Effector CD4-positive, alpha-beta T cell (primary cell): ENCODE data around the gene ALDH3B1.
A peak's percentile ranks its signal among the peaks of the same experiment; 100 is the strongest.

Experiments used
- DNase-seq: peaks from one replicate; pipeline ENCODE4 v3.0.0-alpha.2; 2020

Gene ALDH3B1

DNA sequence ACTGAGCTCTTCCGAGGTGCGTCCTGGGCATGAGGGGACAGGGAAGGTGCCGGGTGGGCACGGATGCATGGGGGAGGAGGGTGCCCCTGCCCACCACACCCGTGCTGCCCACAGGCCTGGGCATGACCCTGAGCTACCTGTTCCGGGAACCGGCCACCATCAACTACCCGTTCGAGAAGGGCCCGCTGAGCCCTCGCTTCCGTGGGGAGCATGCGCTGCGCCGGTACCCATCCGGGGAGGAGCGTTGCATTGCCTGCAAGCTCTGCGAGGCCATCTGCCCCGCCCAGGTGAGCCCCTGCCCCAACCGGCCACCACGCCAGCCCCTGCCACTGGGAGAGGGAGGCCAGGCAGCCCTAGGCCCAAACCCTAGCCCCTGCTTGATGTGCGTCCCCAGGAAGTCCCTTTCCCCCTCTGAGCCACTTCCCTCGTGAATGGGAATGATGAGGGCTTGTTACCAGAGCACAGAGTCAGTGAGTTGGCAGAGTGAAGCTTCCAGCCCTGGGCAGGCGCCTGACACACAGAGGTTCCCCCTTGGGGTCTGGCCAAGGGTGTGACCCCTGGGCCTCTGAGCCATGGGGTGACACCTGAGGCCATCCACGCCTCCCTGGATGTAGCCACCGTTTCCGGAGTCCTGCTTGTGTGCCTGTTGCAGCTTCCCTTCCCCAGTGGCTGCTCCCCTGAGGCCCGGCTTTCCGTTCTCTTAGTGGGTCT lies 23.0 kb downstream of the ALDH3B1 start:
- no peak for DNase-seq

DNA sequence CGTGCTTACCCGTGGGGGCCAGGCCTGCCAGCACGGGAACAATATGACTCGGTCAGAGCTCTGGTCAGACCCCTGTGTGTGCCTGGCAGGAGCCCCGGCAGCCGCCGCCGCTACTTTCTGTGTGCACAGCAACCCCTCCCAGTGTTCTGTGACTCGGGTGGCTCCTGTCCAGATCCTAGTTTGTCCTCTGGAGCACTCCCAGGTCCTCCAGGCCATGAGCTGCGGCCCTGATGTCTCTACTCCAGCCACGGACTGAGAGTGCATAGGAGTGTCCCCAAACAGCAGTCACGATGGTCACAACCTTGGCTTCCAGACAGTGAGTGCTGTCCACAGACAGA lies 23.6 kb downstream of the ALDH3B1 start:
- no peak for DNase-seq

DNA sequence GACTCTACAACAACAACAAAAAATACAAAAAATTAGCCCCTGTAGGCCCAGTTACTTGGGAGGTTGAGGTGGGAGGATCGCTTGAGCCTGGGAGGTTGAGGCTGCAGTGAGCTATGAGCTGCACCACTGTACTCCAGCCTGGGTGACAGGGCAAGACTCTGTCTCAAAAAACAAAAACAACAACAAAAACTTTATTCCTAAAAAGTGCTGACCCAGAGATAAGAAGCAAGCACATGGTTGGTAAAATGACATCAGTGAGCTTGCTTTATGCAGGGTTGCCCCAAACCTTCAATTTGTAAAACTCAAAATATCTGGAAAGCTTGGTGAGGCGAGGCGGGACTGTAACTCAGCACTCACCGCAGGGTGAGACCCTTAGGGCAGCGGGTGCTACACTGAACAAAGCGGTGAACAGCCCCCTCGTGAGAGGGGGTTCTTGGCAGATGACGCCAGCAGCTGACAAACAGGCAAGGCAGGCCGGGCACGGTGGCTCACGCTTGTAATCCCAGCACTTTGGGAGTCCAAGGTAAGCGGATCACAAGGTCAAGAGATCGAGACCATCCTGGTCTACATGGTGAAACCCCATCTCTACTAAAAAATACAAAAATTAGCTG lies 25.2 kb downstream of the ALDH3B1 start:
- DNase-seq = no peak

DNA sequence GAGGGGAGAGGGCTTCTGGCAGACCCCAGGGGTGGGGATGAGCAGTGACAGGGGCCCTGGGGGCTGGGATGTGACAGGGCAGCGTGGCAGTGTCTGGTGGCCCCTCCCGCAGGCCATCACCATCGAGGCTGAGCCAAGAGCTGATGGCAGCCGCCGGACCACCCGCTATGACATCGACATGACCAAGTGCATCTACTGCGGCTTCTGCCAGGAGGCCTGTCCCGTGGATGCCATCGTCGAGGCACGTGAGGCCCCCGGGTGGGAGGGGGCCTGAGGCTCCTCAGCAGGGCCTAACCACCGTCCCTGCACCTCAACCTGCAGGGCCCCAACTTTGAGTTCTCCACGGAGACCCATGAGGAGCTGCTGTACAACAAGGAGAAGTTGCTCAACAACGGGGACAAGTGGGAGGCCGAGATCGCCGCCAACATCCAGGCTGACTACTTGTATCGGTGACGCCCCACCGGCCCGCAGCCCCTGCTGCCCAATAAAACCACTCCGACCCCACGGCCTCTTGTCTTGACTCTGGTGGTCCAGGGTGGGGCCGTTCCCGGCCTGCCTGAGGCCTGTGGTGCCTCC lies 26.1 kb downstream of the ALDH3B1 start:
- no peak for DNase-seq

DNA sequence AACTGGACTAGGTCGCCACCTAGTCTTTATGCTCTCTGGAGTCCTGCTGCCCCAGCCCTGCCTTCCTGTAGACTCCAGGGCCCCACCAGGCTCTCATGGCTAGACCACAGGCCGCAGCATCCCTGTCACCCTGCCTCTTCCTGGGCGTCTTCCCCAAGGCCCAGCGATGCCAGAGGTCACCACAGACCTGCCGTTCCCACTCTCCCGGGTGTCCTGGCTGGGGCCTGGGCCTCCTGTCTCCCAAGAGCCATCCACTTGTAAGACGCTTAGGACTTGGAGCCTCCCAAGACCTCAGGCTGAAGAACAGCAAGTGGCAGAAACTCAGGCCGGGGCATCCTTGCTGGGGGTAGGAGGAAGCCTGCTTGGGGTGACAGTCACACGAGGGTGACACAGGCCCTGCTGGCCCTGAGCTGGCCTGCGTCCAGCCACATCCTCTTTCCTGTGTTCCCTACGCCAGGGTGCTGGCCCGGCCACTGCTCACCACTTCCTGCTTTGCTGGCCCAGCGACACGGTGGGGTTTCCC lies 26.7 kb downstream of the ALDH3B1 start:
- no peak for DNase-seq

DNA sequence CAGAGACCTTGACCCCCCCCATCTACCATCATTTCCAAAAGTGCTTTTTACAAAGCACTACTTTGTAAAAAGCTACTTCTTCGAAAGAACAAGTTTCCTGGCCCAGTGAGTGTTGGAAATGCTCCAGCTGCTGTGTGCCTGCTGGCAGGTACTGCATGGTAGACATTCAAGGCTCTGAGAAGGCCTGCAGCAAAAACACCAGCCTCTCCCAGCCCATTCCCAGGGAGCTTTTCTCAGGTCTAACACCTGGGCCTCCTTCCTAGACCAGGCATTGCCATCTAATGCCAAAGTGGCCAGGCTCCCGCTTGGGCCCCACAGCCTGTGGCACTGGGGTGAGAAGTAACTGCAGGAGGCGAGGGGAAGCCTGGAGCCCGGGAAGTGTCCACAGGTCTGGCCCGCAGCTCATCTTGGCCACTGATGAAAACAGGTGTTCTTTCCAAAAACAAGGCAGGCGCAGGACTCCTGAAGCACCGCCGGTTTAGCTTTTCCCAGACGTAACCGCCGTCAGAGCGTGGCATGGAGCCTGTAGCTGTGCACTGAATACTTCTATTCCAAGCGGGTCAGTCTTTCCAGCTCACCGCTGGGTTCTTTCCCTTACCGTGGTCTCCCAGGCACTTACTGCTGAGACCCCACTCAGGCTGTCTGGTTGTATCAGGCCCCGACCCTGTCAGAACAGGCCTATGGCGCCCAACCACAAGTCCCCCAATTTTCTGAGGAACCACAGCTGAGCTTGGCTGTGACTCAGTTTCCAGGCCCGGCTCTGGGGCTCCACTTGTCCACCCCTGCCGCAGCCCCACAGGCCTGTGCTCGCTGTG lies 27.5 kb downstream of the ALDH3B1 start:
- DNase-seq = no peak

DNA sequence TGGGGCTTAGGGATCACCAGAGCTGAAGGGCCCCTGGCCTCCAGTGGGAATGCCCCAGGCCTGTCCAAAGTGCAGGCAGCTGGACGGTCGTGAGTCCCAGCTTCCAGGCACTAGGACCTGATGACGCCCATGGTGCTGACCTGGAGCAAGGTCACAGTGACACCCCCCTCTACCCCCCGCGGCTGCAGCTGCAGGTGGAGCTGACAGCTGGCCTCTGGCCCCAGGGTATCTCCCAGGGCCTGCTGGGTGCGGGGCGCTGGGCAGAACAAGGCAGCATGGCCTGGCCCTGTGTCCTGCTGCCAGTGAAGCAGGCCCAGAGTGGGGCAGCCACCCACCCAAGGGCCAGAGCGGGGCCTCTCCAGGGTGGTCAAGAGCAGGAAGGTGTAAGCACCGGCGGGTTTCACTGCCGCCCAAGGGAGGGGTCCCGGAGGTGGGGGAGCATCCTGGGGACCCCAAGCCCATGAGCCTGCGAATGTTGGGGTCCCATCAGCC lies 28.1 kb downstream of the ALDH3B1 start:
- no peak for DNase-seq

DNA sequence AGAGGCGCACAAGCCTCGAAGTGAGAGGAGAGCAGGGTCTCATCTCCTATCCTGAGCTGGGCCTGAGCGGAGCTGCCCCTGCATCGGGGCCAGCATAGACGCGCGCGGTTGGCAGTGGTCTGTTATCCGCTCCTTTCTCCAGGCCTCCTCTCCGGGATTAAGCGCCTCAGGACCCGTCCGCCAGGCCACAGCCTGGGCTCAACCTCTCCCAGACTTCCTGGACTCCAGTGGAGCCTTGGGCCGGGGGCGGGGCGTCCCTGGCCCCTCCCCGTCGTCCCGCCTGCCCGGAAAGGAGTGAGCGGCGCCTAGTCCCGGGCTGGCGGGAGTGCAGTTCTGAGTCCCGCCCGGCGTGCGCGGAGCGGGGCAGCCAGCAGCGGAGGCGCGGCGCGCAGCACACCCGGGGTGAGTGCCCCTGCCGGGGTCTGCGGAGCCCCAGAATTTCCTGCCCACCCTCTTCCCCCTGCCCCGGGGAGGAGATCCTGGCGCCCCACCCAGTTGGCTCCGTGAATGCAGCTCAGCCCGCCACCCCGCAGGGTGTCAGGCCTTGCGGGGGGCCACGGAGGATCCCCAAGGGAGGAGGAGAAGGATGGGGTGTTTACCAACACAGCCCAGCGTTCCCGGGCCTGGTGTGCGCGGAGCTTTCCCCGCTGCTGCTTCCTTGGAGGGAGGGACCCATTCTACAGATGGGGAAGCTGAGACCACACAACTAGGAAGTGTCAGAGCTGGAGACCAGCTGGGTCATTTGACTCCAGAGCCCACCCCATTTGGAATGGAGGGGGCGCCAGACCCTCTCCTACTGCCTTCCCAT lies 28.8 kb downstream of the ALDH3B1 start, which contains the start of gene TCIRG1:
TSS of gene TCIRG1 (plus strand) at position 308 of the 808 bp plus-strand sequence. CDS start 2,247 bp downstream, outside the sequence.
- DNase-seq = peak; percentile 36

DNA sequence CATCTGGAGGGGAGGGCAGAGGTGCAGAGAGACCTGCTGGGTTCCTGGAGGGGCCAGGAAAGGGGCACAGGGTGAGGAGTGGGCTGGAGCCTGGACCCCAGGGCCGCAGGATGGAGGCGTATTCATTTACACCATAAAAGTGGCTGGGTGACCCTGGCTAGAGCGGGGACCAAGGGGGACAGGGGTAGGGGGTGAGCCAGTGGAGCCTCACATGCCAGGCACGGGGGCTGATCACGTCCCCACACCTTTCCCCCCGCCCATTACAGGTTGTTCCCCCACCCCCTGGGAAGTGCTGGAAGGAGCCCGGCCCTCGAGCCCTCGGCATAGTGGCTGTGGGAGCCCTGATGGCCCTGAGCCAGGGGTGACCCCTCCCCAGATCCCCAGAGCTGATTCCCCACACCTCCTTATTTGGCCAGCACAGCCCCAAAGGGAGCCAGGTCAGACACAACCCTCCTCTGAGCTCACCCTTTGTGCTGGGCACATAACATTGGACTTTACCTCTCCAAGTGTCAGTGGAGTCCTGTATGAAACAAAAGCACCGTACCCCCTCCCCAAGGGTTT lies 29.5 kb downstream of the ALDH3B1 start:
- no peak for DNase-seq

DNA sequence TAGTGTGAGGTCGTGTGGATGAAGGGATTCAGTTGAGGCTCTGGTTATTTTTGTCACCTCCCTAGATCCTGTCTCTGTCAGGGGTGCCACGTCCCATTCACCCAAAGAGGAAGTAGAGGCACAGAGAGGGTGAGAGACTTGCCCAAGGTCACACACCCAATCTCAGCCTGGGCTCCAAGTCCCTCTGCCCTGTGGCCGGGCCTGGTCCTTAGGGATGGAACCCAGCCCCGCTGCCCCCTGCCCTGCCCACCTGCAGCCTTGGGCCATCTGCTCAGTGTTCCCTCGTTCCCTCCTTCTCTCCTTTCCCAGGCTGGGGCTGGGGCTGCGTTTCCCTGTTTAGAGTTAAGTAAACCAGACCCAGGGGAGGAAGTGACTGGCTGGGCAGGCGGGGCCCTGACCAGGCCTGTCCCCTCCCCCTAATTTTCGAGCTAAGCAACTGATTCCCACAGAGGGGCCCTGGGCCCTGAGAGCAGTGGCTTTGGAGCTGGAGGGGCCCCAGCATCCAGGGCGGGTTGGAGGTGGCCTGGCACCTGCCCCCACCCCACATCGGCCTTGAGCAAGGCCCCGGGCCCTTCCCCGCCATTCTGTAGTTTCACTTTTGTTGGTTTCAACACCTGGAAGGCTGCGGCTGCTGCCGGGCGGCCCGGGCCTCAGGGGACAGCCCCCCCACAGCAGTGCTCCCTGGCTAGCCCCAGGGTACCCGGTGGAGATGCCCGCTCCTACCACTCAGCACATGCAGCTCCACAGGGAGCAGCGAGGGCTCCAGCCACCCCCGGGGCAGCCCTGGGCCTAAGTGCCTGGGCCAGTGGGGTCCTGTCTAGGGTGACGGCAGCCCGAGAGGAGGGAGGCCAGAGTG lies 30.2 kb downstream of the ALDH3B1 start:
- no peak for DNase-seq

DNA sequence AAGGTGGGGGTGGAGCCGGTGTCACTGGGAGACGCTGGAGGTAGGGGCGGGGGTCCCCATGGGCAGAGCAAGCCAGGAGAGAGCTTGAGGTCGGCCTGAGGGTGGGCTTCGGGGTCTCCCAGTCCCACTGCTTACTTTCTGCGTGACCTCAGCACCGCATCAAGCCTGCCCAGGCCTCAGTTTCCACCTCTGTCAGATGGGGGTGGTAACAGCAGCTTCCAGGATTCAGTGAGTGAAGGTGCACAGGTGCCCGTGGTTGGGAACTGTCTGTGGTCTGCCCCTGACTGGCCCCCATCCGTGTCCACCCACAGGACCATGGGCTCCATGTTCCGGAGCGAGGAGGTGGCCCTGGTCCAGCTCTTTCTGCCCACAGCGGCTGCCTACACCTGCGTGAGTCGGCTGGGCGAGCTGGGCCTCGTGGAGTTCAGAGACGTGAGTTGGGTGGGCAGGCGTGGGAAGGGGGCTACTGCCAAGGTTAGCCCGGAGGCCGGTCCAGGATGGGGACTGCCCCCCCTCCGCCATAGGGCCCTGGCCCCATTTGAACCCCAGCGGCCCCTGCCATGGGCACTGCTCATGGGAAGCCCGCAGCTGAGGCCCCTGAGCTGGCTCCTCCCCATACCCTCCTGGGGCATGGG lies 30.9 kb downstream of the ALDH3B1 start:
- no peak for DNase-seq

DNA sequence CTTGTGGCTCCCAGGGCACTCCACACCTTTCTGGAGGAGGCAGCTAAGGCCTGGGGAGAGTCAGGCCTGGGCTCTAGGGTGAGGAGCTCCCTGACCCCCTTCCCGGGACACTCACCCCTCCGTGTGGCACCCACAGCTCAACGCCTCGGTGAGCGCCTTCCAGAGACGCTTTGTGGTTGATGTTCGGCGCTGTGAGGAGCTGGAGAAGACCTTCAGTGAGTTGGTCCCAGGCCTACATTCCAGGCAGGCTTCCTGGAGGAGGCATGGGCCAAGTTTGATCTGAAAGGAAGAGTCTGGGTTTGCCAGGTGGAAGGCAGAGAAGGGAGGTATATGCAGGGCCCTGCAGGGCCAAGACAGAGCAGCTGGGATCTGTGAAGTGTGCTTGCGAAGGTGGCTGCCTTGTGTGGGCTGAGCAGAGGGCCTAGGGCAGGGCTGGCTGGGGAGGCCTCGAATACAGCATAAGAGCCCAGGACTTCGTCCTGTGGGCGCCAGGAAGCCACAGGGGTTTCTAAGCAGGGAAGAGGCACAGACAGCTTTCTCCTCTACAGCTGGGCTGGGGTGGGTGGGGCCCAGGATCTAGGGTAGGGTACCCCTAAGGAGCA lies 31.6 kb downstream of the ALDH3B1 start:
- DNase-seq = no peak

DNA sequence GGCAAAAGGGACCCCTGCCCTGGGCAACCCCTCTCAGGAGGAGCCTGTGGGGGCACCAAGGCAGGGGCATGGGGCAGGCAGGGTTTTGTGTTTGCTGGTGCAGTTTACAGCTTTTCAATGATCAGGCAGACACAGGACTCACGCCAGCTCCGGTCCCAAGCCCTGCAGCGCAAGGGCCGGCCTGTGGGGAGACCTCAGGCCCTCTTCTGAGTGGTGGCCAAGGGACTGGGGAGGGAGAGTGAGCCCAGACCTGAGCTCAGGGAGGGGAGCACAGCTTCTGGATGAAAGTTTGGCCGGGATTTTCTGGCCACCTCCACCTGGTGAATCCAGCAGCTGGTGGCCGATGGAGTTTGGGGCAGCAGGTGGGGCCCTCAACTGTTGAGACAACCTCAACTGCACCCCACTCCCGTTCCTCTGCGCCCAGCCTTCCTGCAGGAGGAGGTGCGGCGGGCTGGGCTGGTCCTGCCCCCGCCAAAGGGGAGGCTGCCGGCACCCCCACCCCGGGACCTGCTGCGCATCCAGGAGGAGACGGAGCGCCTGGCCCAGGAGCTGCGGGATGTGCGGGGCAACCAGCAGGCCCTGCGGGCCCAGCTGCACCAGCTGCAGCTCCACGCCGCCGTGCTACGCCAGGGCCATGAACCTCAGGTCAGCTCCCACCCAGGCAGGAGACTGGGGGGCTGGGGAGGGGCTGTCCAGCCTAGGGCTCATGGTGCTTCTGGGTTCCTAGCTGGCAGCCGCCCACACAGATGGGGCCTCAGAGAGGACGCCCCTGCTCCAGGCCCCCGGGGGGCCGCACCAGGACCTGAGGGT lies 32.3 kb downstream of the ALDH3B1 start:
- no peak for DNase-seq

DNA sequence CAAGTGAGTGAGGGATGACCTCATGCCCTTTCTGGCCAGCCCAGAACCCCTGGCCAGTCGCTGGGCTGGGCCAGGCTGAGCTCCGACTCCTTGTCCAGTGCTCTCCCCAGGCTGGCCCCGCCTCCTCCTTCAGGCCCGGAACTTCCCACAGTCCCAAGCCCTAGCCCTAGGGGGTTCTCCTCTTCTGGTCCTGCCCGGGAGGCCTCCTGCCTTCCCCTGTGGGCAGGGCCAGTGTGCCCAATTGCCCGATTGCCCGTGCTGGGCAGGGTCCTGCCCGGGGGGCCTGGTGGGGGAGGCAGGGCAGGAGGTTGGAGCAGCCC lies 32.9 kb downstream of the ALDH3B1 start:
- no peak for DNase-seq

DNA sequence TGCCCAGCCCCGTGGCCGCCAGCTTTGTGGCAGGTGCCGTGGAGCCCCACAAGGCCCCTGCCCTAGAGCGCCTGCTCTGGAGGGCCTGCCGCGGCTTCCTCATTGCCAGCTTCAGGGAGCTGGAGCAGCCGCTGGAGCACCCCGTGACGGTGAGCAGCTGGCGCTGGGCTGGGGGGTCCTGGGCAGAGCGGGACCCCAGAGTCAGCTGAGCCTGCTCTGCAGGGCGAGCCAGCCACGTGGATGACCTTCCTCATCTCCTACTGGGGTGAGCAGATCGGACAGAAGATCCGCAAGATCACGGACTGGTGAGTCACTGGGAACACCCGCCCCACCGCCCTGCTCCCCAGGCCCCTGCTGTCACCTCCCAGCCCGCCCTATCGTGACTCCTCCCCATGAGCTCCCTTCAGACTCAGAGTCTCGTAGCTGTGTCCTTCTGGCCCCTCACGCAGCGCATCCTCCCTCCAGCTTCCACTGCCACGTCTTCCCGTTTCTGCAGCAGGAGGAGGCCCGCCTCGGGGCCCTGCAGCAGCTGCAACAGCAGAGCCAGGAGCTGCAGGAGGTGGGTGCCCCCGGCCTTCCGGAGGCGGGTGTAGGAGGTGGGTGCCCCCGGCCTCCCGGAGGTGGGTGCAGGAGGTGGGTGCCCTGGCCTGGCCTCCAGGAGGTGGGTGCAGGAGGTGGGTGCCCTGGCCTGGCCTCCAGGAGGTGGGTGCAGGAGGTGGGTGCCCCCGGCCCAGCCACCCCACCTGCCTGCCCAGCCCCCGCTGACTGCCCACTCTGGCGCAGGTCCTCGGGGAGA lies 33.4 kb downstream of the ALDH3B1 start:
- DNase-seq = no peak

DNA sequence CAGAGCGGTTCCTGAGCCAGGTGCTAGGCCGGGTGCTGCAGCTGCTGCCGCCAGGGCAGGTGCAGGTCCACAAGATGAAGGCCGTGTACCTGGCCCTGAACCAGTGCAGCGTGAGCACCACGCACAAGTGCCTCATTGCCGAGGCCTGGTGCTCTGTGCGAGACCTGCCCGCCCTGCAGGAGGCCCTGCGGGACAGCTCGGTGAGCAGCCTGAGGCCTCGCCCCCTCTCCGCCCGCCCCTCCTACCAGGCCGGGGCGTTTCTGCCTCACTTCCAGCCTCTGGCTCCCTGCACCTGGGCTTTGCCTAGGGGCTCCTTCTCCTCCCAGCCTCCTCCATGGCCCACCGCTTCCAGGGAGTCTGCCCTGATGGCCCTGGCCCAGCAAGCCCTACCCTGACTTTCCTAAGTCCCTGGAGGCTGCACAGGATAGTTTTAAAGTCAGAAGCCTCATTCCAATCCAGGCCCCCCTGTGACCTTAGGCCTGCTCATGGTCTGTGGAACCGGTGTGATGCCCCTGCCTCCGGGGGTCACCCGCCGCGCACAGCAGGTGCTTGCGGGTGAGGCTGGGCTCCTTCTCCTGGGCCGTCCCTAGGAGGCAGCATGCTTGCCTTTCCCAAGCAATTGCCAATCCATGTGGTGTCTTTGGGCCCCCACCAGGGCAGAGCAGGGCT lies 34.2 kb downstream of the ALDH3B1 start:
- DNase-seq = no peak

DNA sequence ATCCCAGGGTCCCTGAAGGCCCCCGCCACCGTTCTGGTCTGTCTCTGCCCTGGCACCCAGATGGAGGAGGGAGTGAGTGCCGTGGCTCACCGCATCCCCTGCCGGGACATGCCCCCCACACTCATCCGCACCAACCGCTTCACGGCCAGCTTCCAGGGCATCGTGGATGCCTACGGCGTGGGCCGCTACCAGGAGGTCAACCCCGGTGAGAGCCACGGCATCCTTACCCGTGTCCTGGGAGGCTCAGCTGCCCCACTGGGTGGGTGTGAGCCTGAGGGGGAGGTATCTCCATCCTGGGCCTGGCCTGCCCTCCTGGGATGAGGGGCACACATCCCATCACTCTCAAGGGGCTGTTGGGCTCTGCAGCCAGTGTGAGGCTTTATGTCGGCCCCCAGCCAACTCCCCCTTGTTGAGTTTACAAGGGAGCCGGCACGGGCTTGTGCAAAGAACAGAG lies 34.8 kb downstream of the ALDH3B1 start:
- no peak for DNase-seq
